AG04450 (cell line): ENCODE data around the gene RAPGEF3. TPM values are rescaled to one million over a fixed set of nuclear protein-coding genes. Genes with fewer than 3 reads are reported as not detected.

Experiments used
- CTCF ChIA-PET: fragments of 300-600, 350-600 bp; formaldehyde crosslinking; extraction: SDS; loops from one replicate; lab custom pipeline; 2022; ENCODE audit warnings: antibody characterized with exemption, inconsistent platforms; lab: Charles Lee
- POLR2A ChIA-PET: fragments of 350-600 bp; formaldehyde crosslinking; extraction: SDS; loops from one replicate; lab custom pipeline; 2021; ENCODE audit warnings: antibody characterized with exemption, inconsistent platforms; lab: Yijun Ruan, JAX
- DNase-seq: peaks from one replicate; pipeline ENCODE4 v3.0.0-alpha.2; 2011; ENCODE audit warnings: low read depth, low spot score
- H3K27ac ChIP-seq: one replicate; pipeline ENCODE4 v1.5.1; 2012; ENCODE audit warnings: low read depth, low read length, control low read depth
- H3K27me3 ChIP-seq: one replicate; pipeline ENCODE4 v1.6.0; 2012; ENCODE audit warnings: low read length; ENCODE audit not compliant: control insufficient read depth, insufficient read depth
- H3K4me3 ChIP-seq: 2 replicates; pipeline ENCODE4 v1.5.1; 2011; ENCODE audit warnings: mild to moderate bottlenecking, low read depth, low read length, control low read depth
- H3K9me3 ChIP-seq: 2 replicates; pipeline ENCODE4 v1.5.1; 2012; ENCODE audit warnings: low read length; ENCODE audit not compliant: control insufficient read depth, insufficient read depth
- polyA plus RNA-seq: library from polyadenylated mRNA; depleted of rRNA; stranded (reverse); fragments of >200 nt; gene quantifications from 2 replicates; pipeline ENCODE4 v1.2.3, GENCODE V29; 2011
- TF ChIP-seq, protein P1 (sequence below): IDR thresholded peaks from 2 replicates; pipeline ENCODE4 v1.5.1; 2011; ENCODE audit warnings: low read depth, low read length, control low read depth, inconsistent platforms

RAPGEF3 gene
- polyA plus RNA-seq, 1 experiment: 1.7 TPM

DNA sequence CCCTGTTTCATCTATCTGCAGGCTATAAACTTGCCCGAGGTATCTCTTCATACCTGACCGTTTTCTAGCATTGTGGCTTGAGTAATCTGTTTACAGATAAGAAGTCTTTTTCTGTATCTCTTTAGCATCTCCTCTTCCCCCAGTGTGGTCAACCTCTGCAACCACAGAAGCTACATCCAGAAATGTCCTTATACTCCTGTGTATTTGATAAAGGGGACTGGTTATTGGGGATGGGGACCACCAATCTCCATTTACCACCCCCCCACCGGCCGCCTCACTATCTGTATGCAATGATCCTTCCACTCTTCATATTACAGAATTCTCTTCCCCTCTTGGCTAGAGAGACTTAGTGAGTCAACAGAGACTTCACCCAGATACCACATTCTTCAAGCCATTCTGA is 49.4 kb downstream of the RAPGEF3 start:
- TF ChIP-seq, protein P1, sequence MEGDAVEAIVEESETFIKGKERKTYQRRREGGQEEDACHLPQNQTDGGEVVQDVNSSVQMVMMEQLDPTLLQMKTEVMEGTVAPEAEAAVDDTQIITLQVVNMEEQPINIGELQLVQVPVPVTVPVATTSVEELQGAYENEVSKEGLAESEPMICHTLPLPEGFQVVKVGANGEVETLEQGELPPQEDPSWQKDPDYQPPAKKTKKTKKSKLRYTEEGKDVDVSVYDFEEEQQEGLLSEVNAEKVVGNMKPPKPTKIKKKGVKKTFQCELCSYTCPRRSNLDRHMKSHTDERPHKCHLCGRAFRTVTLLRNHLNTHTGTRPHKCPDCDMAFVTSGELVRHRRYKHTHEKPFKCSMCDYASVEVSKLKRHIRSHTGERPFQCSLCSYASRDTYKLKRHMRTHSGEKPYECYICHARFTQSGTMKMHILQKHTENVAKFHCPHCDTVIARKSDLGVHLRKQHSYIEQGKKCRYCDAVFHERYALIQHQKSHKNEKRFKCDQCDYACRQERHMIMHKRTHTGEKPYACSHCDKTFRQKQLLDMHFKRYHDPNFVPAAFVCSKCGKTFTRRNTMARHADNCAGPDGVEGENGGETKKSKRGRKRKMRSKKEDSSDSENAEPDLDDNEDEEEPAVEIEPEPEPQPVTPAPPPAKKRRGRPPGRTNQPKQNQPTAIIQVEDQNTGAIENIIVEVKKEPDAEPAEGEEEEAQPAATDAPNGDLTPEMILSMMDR: no peak
- no peak overlapping the region for H3K4me3 ChIP-seq
- no peaks in the 10 kb centered on the region for H3K9me3 ChIP-seq
- ChIA-PET POLR2A (no interaction called here), CTCF (interaction anchor here (4.4 kb wide), 1 partner anchor 129 kb away, joined by 23 read pairs; no protein-coding TSS in a partner anchor)
- DNase-seq: no peak
- no peaks in the 10 kb centered on the region for H3K27me3 ChIP-seq
- H3K27ac ChIP-seq: no peak overlapping the region

DNA sequence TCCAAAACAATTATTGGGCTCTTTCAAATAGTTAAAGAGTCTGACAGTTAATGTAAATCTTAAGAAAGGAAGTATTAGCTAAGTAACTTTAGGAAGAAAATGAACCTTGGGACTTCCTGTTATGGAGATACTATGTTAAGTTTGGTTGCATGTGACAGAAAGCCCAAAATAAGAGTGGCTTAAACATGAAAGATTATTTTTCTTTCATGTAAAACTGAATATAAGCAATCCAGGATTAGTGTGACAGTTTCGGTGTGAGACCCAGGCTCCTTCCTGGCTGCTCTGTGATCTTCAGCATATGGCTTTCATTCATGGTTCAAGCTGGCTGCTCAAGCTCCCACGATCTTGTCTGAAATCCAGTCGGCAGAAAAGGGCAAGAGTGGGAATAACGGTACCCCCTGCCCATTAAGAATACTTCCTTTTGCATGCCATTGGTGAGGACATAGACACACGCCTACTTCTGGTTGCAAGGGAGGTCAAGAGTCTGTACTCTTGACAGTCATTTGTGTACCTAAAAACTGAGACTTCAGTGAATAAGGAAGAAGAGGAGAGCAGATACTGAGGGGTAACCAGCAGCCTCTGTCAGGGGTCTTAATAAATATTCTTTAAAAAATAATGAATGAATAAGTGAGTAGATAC is 50.7 kb downstream of the RAPGEF3 start:
- CTCF ChIA-PET: interaction anchor here (1.4 to 5.2 kb wide), 3 partner anchors 7 to 131 kb away, joined by 3 to 33 read pairs (median 23); no protein-coding TSS in a partner anchor
- H3K9me3 ChIP-seq: no peaks in the 10 kb centered on the region
- TF ChIP-seq, protein P1: no peak
- no peak overlapping the region for H3K4me3 ChIP-seq
- DNase-seq: no peak
- H3K27me3 ChIP-seq: no peaks in the 10 kb centered on the region
- no peak overlapping the region for H3K27ac ChIP-seq
- POLR2A ChIA-PET: no interaction called here

DNA sequence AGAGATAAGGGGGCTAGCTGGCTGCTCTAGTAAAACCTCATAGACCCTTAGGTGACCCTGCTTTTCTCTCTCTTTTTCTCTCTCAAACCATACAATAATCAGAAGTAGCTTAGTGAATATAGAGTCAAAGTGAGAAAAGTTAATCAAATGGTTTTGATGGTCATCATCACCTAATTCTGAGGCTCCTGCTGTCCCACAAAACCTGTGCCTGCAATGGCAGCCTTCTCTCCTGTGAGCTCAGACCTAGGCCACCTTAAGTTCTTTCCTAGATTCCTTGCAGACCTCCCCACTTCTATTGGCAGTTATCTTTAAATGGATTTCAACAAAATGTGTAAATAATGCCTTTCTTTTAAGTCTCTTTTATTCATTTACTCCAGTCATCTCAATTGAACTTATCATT is 51.3 kb downstream of the RAPGEF3 start:
- Histone ChIP-seq H3K27me3 (no peaks in the 10 kb centered on the region), H3K27ac (no peak overlapping the region), H3K9me3 (no peaks in the 10 kb centered on the region), H3K4me3 (no peak overlapping the region)
- ChIA-PET POLR2A (interaction anchor here (0.6 to 0.7 kb wide), 2 partner anchors 70 to 263 kb away, joined by 4 read pairs; no protein-coding TSS in a partner anchor), CTCF (interaction anchor here (0.7 to 5.2 kb wide), 5 partner anchors 8 to 675 kb away, joined by 3 to 33 read pairs (median 5); no protein-coding TSS in a partner anchor)
- no peak for DNase-seq
- TF ChIP-seq, protein P1: no peak

GRCh38 chr12:47705566-47706425 is 52.9 kb downstream of the RAPGEF3 start, which contains the start of gene RPAP3:
RPAP3 (minus strand) TSS chr12:47706030; CDS start chr12:47702840, 3,190 bp downstream.
- CTCF ChIA-PET: interaction anchor here (0.6 to 5.2 kb wide), 15 partner anchors 10 to 133 kb away, joined by 3 to 33 read pairs (median 4); partner anchors contain the start of gene RAPGEF3
- Histone ChIP-seq H3K27me3 (no peaks in the 10 kb centered on the region), H3K27ac (no peak within 1 kb of the TSS), H3K4me3 (peak within 1 kb of the TSS; percentile 78), H3K9me3 (no peaks in the 10 kb centered on the region)
- POLR2A ChIA-PET: interaction anchor here (0.7 to 1.0 kb wide), 4 partner anchors 27 to 76 kb away, joined by 3 to 7 read pairs (median 3); no protein-coding TSS in a partner anchor
- peak; percentile 74 for DNase-seq
- TF ChIP-seq, protein P1: peak; percentile 65
